Panc1 (cell line): Measurements from ENCODE around the gene TTC27. TPM values are rescaled to one million over a fixed set of nuclear protein-coding genes. Genes with fewer than 3 reads are reported as not detected.

Source experiments
- ATAC-seq: fragments of 200-7000 bp; cut with Tn5 transposase; 2 replicates; pipeline ENCODE4 v1.9.1; 2020; ENCODE audit warnings: mild to moderate bottlenecking, moderate library complexity
- BruUV-seq: library from RNA; stranded (reverse); fragments of 400-500 nt; replicated peaks from 2 replicates; lab custom pipeline; 2021; lab: Mats Ljungman, UMichigan
- CTCF ChIA-PET: fragments of 300-600 bp; sonication (Branson Sonifier 250); formaldehyde crosslinking; loops from one replicate; lab custom pipeline; 2022; ENCODE audit warnings: antibody characterized with exemption; lab: Charles Lee
- POLR2A ChIA-PET: fragments of 300-600 bp; sonication (Branson Sonifier 250); formaldehyde crosslinking; loops from one replicate; lab custom pipeline; 2022; ENCODE audit warnings: antibody characterized with exemption; lab: Charles Lee
- DNase-seq: peaks from one replicate; pipeline ENCODE4 v3.0.0-alpha.2; 2010; ENCODE audit warnings: low read depth, low spot score
- H3K27ac ChIP-seq: 2 replicates; pipeline ENCODE4 v1.5.1; 2011; ENCODE audit warnings: mild to moderate bottlenecking, low read length, inconsistent platforms
- H3K27me3 ChIP-seq: fragments of 200-500 bp; sonication (Bioruptor generic); 2 replicates; pipeline ENCODE4 v1.6.0; 2014; ENCODE audit warnings: low read length, inconsistent platforms; ENCODE audit not compliant: control insufficient read depth, insufficient read depth
- H3K36me3 ChIP-seq: fragments of 200-500 bp; sonication (Bioruptor generic); 2 replicates; pipeline ENCODE4 v1.5.1; 2014; ENCODE audit warnings: inconsistent platforms, mild to moderate bottlenecking, low read length, moderate library complexity; ENCODE audit not compliant: control insufficient read depth, insufficient read depth
- H3K4me1 ChIP-seq: 2 replicates; pipeline ENCODE4 v1.5.1; 2011; ENCODE audit warnings: inconsistent platforms, mild to moderate bottlenecking, low read length, moderate library complexity; ENCODE audit not compliant: control insufficient read depth, insufficient read depth
- H3K4me3 ChIP-seq, 2 experiments: 2 replicates each; pipeline ENCODE4 v1.5.1; 2011 to 2012; ENCODE audit warnings: low read depth in 2 of 2, low read length in 2 of 2, mild to moderate bottlenecking in 2 of 2, inconsistent platforms in 1 of 2, moderate library complexity in 1 of 2
- H3K9me3 ChIP-seq: fragments of 200-500 bp; sonication (Bioruptor generic); 2 replicates; pipeline ENCODE4 v1.5.1; 2014; ENCODE audit warnings: low read depth, mild to moderate bottlenecking, inconsistent platforms, low read length, moderate library complexity; ENCODE audit not compliant: control insufficient read depth, insufficient read depth
- CTCF ChIP-seq: fragments of 450-650 bp; IDR thresholded peaks from 2 replicates; pipeline ENCODE4 v1.5.1; 2017; ENCODE audit warnings: mild to moderate bottlenecking
- POLR2AphosphoS5 ChIP-seq: IDR thresholded peaks from 2 replicates; pipeline ENCODE4 v1.6.1; 2012; ENCODE audit warnings: mild to moderate bottlenecking, low read depth, low read length, moderate library complexity
- REST ChIP-seq, 2 experiments: IDR thresholded peaks; 2 replicates each; pipeline ENCODE4 v1.6.1; 2011 to 2012; ENCODE audit warnings: low read depth in 2 of 2, control low read depth in 1 of 2, low read length in 1 of 2, mild to moderate bottlenecking in 1 of 2, moderate library complexity in 1 of 2; ENCODE audit not compliant: insufficient read depth in 1 of 2
- SIN3A ChIP-seq: IDR thresholded peaks from 2 replicates; pipeline ENCODE4 v1.6.1; 2012; ENCODE audit warnings: low read depth, mild to moderate bottlenecking, low read length, moderate library complexity, borderline replicate concordance; ENCODE audit not compliant: insufficient read depth
- TCF7L2 ChIP-seq: IDR thresholded peaks from 2 replicates; pipeline ENCODE4 v1.6.1; 2011; ENCODE audit warnings: mild to moderate bottlenecking, low read depth, low read length, inconsistent platforms
- in situ Hi-C: cut with HindIII; loops from 2 replicates; pipeline ENCODE4 v1.10.0; 2016; ENCODE audit warnings: low sequenced_read_pairs, low pct_unique_long_range_greater_than_20kb
- intact Hi-C: fragments of 100-400 bp; cut with micrococcal nuclease; formaldehyde crosslinking; loops from one replicate; pipeline ENCODE4 v1.10.0; 2022; ENCODE audit not compliant: unreplicated experiment
- total RNA-seq: library from RNA; stranded (reverse); gene quantifications from one replicate; pipeline ENCODE4 v1.2.1, GENCODE V29; 2021; ENCODE audit not compliant: unreplicated experiment

Gene TTC27
- total RNA-seq, 1 experiment from 2014 or later, result 24.7 TPM

GRCh38 chr2:32825291-32825712 lies 197.5 kb downstream of the TTC27 start:
- no peak overlapping the region for H3K4me3 ChIP-seq
- no peak for DNase-seq
- TF ChIP-seq CTCF, result no peak
- CTCF ChIA-PET, result no interaction called here
- H3K9me3 ChIP-seq, result no peaks in the 10 kb centered on the region
- H3K27me3 ChIP-seq, result no peaks in the 10 kb centered on the region
- no peaks in the 10 kb centered on the region for H3K4me1 ChIP-seq
- ATAC-seq, result no peak
- POLR2A ChIA-PET, result no interaction called here
- H3K27ac ChIP-seq, result no peak overlapping the region
- in situ Hi-C loops (no loop called here), intact Hi-C loops (no loop called here)
- no peaks in the 10 kb centered on the region; the same call in 1 of the 2 replicates for H3K36me3 ChIP-seq
- no TSS peak for BruUV-seq

GRCh38 chr2:32830196-32830595 lies 202.3 kb downstream of the TTC27 start:
- in situ Hi-C loops, result no loop called here
- intact Hi-C loops, result no loop called here
- H3K36me3 ChIP-seq, result no peaks in the 10 kb centered on the region
- BruUV-seq, result no TSS peak
- H3K9me3 ChIP-seq, result no peaks in the 10 kb centered on the region
- TF ChIP-seq POLR2AphosphoS5 (no peak), CTCF (no peak), REST (IDR thresholded peaks at IDR 0.05; ENCODE audit: insufficient read depth in 1 of 2, low read depth in 2 of 2, low read length in 1 of 2) (no peak), SIN3A (no peak), TCF7L2 (no peak)
- ATAC-seq, result no peak
- H3K27ac ChIP-seq, result no peak overlapping the region
- no peaks in the 10 kb centered on the region for H3K4me1 ChIP-seq
- DNase-seq, result no peak
- no peak overlapping the region for H3K4me3 ChIP-seq
- POLR2A ChIA-PET, result no interaction called here
- CTCF ChIA-PET, result no interaction called here
- H3K27me3 ChIP-seq, result no peaks in the 10 kb centered on the region
